Measurements from ENCODE around the gene SPEM2.
"Not testable (repeated sequence)": the region's sequence is repeated elsewhere in the genome, so short reads cannot be mapped to it uniquely, and the experiment has no call there.

SPEM2 gene

GRCh38 chr17:7442142-7442541 is 16.7 kb downstream of the SPEM2 start:
- DNase-seq (ENCODE audit: low read depth, low spot score) = no peak

GRCh38 chr17:7443499-7444485 is 18.4 kb downstream of the SPEM2 start:
- no peak for DNase-seq (ENCODE audit: low read depth, low spot score)

GRCh38 chr17:7444682-7445618 is 19.5 kb downstream of the SPEM2 start, which contains the start of gene CHRNB1:
CHRNB1 (plus strand) TSS chr17:7445061; CDS start chr17:7445128, 67 bp downstream.
- no peak for DNase-seq (ENCODE audit: low read depth, low spot score)

- no peak for DNase-seq (ENCODE audit: low read depth, low spot score)
Observed at GRCh38 chr17:7445619-7445968, 20.2 kb downstream of the SPEM2 start.

- no peak for DNase-seq (ENCODE audit: low read depth, low spot score)
Observed at GRCh38 chr17:7448461-7448860, 23.0 kb downstream of the SPEM2 start.

GRCh38 chr17:7459961-7460545 is 34.6 kb downstream of the SPEM2 start:
- DNase-seq (ENCODE audit: low read depth, low spot score) = no peak

GRCh38 chr17:7460850-7461660 is 35.6 kb downstream of the SPEM2 start:
- DNase-seq (ENCODE audit: low read depth, low spot score) = no peak

GRCh38 chr17:7462474-7463371 is 37.3 kb downstream of the SPEM2 start:
- no peak for DNase-seq (ENCODE audit: low read depth, low spot score)

GRCh38 chr17:7463372-7463846 is 38.0 kb downstream of the SPEM2 start:
- DNase-seq (ENCODE audit: low read depth, low spot score) = no peak

- DNase-seq (ENCODE audit: low read depth, low spot score) = no peak
Observed at GRCh38 chr17:7464081-7464480, 38.7 kb downstream of the SPEM2 start.

- no peak for DNase-seq (ENCODE audit: low read depth, low spot score)
Observed at GRCh38 chr17:7465597-7466275, 40.3 kb downstream of the SPEM2 start.

GRCh38 chr17:7466318-7466638 is 40.9 kb downstream of the SPEM2 start:
- DNase-seq (ENCODE audit: low read depth, low spot score) = no peak

GRCh38 chr17:7466639-7467341 is 41.4 kb downstream of the SPEM2 start:
- no peak for DNase-seq (ENCODE audit: low read depth, low spot score)

- no peak for DNase-seq (ENCODE audit: low read depth, low spot score)
Observed at GRCh38 chr17:7467498-7467897, 42.1 kb downstream of the SPEM2 start.

GRCh38 chr17:7468290-7468689 is 42.9 kb downstream of the SPEM2 start:
- no peak for DNase-seq (ENCODE audit: low read depth, low spot score)

- no peak for DNase-seq (ENCODE audit: low read depth, low spot score)
Observed at GRCh38 chr17:7468804-7469389, 43.5 kb downstream of the SPEM2 start.

GRCh38 chr17:7469843-7470242 is 44.4 kb downstream of the SPEM2 start:
- not testable (repeated sequence) for DNase-seq (ENCODE audit: low read depth, low spot score)

GRCh38 chr17:7470457-7470973 is 45.1 kb downstream of the SPEM2 start:
- DNase-seq (ENCODE audit: low read depth, low spot score) = not testable (repeated sequence)

Data from smooth muscle cell of the brain vasculature (primary cell).